ENCODE results near the gene KLHL13.

DNA sequence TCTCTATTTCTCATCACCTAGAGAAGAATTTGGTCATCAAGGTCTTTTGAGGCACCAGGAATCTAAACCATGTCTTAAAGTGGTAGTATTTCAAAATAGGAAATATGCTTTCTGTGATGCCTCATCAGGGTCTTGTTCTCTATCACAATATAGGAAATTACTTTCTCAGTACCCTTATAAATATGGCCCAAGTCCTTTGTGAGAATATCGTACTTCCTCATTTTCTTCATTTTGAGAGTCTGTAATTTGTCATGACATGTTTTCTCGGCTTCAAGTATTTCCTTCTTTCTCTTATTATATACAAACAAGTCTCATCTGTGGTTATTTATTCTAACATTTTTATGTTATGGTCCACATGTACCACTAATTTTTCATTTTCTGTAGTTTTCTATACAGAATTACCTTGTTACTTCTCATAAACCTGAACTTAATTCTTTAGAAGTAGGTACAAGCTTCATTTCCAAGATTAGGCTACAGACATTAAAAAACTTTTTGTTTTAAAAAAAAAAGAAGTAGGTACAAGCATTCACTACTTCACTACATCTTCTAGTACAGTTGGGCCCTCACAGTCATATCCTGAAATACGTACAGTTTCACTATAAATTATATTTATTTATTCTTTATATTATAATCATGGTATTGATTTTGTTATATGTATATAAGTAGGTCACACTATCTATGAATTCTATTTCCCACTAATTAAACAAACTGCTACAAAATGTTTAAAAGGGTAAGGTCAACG, 54.4 kb downstream of the KLHL13 start:
- TF ChIP-seq, protein P1, sequence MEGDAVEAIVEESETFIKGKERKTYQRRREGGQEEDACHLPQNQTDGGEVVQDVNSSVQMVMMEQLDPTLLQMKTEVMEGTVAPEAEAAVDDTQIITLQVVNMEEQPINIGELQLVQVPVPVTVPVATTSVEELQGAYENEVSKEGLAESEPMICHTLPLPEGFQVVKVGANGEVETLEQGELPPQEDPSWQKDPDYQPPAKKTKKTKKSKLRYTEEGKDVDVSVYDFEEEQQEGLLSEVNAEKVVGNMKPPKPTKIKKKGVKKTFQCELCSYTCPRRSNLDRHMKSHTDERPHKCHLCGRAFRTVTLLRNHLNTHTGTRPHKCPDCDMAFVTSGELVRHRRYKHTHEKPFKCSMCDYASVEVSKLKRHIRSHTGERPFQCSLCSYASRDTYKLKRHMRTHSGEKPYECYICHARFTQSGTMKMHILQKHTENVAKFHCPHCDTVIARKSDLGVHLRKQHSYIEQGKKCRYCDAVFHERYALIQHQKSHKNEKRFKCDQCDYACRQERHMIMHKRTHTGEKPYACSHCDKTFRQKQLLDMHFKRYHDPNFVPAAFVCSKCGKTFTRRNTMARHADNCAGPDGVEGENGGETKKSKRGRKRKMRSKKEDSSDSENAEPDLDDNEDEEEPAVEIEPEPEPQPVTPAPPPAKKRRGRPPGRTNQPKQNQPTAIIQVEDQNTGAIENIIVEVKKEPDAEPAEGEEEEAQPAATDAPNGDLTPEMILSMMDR (IDR thresholded peaks at IDR 0.05; ENCODE audit: insufficient read depth, low read depth, low read length) = no peak
- TF ChIP-seq EZH2 (IDR thresholded peaks at IDR 0.05; ENCODE audit: insufficient read depth, low read length) = no peak
